NCI-H2081 treated with DMSO at 0.1 percent for 48 hours (cell line): Measurements from ENCODE around the gene MB.

Experiments used
- DNase-seq: peaks from one replicate; lab custom pipeline; 2025; lab: John Stamatoyannopoulos, UW

Gene MB

GRCh38 chr22:35572556-35572955 lies 44.6 kb downstream of the MB start:
- DNase-seq = no peak

DNA sequence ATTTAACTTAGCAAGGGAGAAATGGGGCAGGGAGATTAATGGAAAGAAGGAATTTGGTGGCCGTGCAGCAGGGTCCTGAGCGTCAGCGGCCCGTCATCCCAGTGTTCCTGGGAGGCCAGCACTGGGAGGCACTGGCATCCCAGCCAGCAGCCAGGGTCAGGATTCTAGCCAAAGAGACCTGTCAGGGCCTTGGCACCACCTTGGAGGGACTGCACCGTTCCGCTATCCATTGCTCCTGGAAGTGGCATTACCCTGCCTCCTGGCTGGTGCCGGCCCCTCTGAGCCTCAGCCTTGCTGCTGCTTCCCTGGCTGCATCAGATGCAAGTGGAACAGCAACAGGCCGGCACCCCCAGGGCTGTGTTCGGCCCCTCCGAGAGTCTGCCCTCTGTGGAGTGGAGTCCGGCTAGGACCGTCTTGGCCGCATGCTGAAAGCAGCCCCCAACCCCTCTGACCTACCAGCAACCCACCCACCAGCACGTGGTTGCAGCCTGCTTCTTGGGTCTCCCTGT lies 46.4 kb downstream of the MB start:
- no peak for DNase-seq

GRCh38 chr22:35569916-35570315 lies 47.2 kb downstream of the MB start:
- DNase-seq = no peak

GRCh38 chr22:35568751-35569739 lies 48.1 kb downstream of the MB start:
- no peak for DNase-seq

DNA sequence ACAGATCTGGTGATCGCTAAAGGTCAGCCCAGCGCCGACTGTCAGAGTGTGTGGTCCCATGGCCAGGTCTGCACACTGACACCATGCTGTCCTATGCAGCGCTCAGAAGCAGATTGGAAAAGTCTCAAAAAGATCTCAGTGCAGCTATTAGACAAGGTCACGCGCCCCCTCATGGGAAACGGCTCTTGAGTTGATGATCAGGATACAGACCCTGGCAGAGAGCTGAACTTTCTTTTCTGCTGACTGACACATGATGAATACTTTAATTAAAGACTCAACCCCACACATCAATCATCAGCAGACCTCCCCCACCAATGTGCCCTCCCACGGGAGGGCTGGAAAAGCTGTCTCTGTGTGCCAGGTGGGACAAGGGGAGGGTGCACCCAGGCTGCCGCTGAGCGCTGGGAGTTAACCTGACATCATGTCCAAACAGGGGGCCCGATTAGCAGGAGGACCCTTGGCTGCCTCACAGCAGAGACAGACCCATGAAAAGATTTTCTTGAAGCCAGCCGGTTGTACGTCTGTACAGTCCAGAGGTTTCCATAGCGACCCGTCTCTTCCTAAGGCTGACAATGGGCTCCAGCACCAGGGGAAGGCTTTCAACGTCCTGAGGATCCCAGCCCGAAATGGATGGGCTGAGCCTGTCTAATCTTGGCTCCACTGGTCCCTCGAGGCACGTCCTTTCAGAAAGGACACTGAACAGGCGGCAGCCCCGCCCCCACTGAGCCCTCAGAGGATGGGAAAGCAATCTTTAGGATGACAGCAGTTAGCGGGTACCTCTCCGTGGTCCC lies 49.6 kb downstream of the MB start:
- DNase-seq = no peak

DNA sequence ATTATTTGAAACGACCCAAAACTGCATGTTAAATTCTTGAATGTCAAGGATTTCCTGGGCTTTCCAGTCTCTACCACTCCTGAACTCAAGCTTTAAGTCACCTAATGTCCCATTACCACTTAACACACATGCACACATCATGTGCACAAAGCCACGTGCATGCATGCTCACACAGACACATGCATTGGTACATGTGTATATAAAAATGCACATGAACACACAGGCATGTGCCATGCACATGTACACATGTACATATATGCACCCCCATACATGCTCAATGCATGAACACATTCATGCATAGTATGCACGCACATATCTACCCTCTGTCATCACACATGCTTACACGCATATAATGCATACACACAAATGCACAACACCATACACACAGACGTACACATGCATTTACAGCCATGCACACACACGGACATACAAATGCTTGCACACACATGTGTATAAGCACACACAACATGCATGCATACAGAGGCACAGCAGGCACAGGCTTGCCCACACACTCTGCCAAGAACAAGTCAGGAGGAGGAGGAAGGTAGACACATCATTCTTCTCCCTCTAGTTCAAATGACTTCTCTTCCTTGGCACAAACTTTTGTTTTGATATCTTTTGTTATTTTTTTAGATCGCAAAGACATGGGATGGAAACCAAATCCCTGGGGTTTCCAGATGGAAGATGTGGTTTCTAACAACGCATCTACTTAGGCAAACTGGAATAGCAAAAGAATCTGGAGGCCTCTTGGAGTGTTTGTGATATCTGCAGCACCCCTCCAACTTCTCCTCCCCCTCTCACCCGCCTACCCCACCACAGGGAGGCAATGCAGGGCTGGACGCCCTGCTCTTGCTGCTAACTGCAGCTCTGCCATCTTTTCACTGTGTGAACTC lies 51.9 kb downstream of the MB start:
- no peak for DNase-seq

GRCh38 chr22:35563211-35563610 lies 53.9 kb downstream of the MB start:
- no peak for DNase-seq

GRCh38 chr22:35561796-35562526 lies 55.2 kb downstream of the MB start:
- no peak for DNase-seq

DNA sequence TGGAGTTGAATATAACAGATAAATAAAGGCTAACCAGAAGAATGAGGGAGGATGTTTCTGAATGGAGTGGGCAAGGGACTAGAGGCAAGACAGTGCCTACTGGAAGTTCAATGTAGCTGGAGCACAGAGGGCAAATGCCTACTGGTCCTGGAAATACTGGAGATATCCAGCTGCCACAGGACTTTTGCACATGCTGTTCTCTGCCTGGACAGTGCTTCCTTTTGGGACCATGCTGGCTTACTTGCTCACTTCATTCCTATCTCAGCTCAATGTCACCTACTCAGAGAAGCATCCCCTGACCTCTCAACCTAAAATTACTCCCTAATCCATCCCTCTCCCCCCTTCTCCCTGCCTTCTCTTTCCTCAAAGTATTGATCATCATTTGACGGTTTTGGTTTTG lies 56.3 kb downstream of the MB start:
- DNase-seq = no peak

- no peak for DNase-seq
Observed at GRCh38 chr22:35560366-35560765, 56.8 kb downstream of the MB start.

- DNase-seq = no peak
Observed at GRCh38 chr22:35559354-35560005, 57.6 kb downstream of the MB start.

DNA sequence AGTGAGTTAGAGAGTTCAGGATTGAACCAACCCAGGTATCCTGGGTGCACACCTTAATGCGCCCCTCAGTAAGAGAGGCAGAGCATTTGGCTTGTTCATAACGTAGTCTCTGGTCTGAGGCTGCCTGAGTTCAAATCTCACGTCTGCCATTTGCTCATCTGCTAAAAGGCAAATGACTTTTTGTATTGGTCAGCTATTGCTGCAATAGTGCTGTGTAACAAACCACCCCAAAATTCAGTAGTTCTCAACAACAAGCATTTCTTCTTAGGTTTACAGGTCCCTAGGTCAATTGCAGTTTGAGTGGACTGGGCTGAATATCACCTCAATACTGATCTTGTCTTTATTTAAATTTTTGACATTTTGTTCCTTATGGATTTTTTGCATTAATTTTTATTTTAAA lies 58.4 kb downstream of the MB start:
- no peak for DNase-seq

DNA sequence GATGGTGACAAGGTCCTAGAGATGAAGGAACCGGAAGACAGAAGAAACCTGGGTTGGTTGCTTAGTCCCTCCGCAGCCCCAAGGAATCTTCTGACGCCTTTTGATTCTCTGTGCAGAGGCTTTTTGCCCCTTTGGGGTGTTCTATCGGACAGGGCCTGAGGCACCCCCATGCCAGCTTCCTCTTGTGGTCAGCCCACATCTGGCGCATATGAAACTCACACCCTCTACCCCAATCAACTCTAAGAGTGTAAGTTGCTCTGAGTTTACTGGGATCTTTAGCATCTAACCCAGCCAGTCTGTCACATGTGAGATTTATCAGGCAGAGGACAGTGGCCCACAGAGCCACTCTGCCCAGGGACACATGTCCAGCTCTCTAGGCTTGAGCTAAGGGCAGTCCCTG lies 59.1 kb downstream of the MB start:
- DNase-seq = no peak
